HL-60 (cell line): Measurements from ENCODE around the gene KRT2.

Source experiments
- POLR2AphosphoS5 ChIP-seq: IDR thresholded peaks from 2 replicates; pipeline ENCODE4 v1.6.1; 2012; ENCODE audit warnings: low read depth
- REST ChIP-seq: IDR thresholded peaks from 2 replicates; pipeline ENCODE4 v1.6.1; 2012; ENCODE audit warnings: low read depth; ENCODE audit not compliant: insufficient replicate concordance

- TF ChIP-seq REST = no peak
- no peak for TF ChIP-seq POLR2AphosphoS5
Observed at GRCh38 chr12:52659951-52660350, 7.9 kb upstream of the KRT2 start.
